HG03342 (cell line): ENCODE data around the gene ACTN4.

ENCODE experiments used
- ATAC-seq: cut with Tn5 transposase; IDR thresholded peaks from one replicate; pipeline ENCODE4 v1.9.1; 2021; ENCODE audit warnings: mild to moderate bottlenecking, moderate library complexity; ENCODE audit not compliant: unreplicated experiment

Gene ACTN4

DNA sequence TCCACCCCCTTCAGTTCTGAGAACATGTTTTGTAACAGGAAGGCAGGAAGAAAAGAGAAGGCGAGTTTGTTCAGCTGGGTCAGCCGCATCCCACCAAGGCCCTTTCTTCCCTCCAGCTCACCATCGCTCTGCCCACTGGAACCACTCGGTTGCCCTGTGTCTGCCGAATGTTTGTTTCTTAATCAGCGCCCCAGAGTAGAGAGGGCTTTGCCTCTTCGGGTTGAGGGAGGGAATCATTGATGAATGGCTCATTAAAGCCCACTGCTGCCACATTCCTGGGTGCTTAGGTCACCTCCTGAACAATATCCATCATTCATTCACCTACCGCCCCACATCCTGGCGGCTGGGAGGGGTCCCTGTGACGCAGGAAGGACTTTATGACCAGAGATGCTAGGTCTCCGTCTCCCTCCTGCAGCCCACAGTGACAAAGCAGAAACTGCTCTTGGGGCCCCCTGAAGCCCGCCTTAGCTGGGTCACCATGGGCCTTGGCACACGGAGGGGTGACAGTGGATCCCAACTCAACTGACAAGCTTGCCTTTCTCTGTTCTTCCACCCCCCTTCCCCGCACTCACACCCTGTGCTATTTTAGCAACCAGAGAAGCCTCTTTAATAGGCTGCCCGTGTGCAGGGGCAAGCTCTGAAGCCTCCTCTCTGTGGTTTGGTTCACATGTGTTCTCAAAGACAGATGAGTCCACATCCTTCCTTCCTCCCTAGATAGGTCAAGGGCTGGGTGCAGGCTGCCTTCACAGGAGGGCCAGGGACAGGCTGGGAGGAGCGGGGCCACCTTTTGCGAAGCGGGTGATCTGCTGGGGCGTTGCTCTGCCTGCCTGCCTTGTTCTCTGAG lies 46.2 kb downstream of the ACTN4 start:
- ATAC-seq = no peak

DNA sequence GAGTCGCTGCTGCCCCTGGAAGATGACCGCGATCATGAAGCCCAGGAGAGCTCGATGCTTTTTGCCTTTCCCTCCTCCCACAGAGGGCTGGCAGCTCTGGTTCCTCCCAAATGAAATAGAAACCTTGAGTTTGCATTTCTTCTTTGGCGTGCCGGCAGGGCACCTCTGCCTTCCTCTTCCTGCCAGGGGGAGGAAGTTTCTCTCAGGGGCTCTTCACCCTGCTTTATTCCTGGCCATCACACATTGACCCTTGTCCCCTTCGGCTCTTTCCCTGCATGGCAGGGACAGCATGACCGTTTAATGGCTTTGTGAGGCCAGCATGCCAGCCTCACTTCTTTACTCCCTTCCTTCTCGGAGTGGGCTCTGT lies 47.9 kb downstream of the ACTN4 start:
- no peak for ATAC-seq

DNA sequence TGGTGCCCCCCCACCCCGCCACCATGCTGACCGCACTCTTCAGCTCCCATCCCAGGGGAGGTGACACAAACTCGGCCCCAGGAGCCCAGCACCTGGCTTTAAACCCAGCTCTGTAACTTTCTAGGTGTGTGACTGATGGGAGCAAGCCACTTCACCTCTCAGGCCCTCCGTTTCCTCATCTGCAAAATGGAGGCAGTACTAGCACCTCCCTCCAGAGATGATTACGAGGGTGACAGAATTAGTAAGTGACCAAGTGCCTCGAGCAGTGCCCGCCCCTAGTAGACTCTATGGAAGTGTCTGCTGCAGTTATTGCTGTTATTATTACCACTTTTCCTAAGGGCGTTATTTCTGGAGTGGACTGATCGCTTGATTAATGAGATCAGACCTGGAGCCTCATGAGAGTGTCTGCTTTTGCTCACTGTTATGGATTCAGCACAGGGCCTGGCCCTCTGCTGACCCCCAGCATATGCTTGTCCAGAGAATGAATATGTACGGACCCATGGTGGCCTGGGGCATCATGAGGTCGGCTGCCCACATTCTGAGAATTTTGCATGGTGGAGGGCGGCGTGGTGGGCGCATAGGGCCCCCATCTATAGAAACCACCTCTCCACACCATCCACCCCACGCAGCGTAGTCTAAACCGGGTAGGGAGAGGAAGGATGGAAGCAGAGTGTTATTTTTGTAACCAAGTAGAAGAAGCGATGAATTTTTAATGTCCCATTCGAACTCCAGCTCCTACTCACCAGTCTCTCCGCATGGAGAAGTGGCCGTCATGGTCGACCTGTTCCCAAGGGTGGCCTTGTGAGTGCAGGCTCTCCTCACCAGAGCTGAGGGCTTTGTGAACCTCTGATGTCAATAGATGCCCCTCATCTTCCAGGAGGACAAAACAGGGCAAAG lies 48.6 kb downstream of the ACTN4 start:
- ATAC-seq = no peak

DNA sequence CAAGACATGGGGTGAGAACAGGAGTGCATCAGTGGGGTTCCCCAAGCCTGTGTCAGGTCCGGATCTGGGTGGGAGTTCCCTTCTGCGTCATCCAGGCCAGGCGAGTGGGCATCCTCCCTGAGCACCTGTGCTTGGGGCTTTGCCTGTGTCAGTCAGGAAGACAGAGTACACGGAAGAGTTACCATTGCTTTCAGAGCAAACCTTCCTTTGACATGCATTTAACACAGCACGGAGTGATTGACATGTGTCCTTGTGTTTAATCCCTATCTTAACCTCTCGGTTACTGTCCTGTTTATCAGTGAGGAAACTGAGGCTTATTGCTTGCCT lies 49.2 kb downstream of the ACTN4 start:
- no peak for ATAC-seq

DNA sequence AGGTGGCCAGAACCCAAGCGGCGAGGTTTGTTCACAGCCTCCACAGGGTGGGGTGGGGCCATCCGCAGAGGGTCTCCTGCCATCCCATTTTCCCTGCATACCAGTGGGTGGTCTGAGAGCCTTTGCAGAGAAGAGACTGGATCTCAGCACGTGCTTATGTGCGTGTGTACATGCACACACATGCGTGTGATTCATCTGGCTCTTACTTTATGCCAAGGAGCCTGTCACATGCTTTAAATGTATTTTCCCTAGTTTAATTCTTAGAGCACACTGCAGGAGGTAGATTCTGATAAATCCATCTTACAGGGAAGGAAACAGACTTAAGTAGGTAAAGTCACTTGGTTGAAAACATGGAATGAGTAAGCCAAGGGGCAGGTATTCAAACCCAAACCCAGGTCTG lies 49.7 kb downstream of the ACTN4 start:
- ATAC-seq = no peak

DNA sequence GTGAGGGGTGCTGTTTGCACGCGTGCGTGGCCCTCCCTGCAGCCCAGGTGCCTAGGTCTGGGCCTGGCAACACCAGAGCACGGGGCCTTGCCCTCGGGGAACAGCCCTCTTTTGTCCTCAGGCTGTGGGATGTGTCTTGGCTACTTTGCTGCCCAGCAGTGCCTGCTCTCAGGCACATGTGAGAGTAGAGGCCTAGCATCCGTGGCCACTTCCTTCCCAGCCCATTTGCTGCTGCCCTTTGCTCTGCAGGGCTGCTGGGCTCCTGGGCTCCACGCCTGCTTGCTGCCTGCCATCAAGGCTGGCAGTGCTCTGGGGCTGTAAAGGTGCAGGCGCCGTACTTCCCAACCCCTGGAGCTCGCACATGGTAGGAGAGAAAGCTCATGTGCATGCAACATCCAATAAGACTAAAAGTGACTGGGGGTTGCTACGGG lies 50.2 kb downstream of the ACTN4 start:
- no peak for ATAC-seq

DNA sequence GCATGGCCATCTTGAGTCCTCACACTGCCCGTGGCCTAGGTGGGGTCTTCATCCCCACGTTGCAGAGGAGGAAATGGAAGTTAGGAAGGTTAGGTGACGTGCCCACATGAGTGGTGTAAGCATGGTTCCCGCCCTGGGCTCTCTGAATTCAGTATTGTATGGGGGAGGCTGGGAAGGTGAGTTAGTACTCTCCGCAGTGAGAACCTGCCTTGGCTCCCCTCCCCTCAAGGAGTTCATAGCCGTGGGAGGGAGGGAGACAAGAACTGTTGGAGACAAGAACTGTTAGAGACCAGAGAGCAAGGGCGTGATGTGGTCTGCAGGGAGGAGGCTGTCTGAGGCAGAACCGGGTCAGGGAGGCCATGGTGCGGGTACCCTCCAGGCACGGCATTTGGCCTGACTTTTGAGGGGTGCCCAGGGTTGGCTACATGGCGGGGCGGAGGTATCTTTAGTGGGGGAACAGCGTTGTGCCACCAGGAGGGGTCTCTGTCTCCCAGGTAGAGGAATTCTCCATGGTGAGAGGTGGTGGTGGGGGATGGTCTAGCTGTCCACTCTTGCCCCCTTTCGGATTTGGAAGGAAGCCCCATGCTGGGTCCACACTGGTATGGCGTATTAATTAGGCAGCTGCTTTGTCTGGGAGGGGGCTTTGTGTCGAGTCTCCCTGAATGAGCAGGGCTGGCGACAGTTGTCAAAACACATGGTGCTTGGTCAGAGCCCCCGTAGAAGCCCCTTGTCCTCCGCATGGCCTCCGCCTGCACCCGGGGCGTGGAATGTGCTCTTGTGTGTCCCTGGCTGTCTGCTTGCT lies 51.0 kb downstream of the ACTN4 start:
- ATAC-seq = no peak

DNA sequence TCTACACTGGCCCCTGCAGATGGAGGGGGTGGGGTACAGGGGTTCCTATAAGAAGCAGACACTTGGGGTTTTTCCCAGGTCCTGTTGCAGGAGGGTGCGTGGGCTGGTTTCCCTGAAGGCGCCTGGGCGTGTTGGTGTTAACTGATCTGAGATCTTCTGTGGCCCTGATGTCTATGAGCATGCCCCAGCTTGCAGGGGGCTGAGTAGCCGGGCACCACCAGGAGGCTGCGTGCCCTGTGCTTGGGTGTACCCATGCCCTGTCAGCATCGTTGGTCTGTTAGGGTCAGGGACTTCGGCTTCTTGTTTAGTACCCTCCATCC lies 51.5 kb downstream of the ACTN4 start:
- no peak for ATAC-seq

DNA sequence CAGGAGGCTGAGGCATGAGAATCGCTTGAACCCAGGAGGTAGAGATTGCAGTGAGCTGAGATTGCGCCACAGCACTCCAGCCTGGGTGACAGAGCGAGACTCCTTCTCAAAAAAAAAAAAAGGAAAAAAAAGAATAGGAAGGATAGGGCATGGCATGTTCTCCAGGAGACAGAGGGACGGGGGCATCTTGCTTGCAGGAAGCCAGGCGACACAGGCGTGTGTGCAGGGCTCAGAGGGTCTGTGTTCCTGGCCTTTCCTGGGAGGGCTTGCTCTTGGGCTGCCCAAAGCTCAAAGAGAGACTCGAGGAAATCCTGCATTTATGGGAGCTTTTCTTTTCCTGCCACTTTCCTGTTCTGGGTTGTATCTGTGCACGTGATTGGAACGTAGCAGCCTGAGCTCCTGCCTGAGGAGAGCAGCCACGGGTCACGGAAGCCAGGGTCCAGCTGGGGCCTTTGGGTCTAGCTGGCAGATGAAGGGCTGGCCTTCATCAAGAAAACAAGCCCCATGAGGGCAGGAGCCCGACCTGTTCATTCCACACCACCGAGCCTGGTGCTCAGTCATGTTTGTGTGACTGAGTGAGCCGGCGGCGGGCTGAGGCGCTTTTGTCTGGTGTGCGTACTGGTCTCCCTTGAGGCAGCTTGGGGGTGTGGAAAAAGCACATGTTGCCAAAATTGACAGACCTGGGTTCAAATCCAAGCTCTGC lies 52.3 kb downstream of the ACTN4 start:
- no peak for ATAC-seq

DNA sequence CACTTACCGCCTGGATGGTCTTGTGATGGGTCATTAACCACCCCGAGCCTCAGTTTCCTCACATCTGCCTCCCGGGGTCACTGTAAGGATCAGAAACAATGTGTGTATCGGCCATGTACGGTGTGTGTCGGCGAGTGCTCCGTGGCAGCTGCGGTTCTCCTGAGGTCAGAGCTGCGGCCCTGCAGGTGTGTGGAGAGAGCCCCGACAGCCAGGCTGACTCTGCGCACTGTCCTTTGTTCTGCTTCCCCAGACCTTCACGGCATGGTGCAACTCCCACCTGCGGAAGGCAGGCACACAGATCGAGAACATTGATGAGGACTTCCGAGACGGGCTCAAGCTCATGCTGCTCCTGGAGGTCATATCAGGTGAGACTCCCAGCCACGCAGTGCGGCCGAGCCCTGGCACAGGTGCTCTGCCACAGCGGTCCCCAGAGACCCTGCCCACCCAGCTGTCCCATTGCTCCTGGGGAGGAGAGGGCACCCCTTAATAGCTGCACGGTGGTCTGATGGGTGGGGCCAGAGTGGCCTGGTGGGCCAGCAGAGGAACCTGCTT lies 53.0 kb downstream of the ACTN4 start:
- ATAC-seq = no peak

DNA sequence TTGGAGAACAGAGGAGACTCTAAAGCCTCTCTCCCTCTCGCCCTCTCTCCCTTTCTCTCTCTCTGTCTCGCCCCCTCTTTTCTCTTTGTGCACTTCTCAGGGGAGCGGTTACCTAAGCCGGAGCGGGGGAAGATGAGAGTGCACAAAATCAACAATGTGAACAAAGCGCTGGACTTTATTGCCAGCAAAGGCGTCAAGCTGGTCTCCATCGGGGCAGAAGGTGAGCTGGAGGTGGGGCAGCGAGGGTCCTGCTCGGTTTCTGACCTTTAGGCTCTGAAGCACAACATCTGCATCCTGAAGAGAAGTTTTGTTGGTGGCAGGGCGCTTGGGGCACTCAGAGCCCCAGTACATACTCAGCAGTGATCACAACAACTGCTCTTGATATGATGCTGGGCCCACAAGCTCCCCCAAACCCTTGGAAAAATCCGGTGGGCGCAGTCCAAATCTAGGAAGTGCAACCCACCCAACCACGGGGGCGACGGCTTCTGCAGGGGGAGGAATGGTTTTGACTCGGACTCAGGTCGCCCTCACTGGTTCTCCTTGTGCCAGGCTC lies 53.5 kb downstream of the ACTN4 start:
- no peak for ATAC-seq

DNA sequence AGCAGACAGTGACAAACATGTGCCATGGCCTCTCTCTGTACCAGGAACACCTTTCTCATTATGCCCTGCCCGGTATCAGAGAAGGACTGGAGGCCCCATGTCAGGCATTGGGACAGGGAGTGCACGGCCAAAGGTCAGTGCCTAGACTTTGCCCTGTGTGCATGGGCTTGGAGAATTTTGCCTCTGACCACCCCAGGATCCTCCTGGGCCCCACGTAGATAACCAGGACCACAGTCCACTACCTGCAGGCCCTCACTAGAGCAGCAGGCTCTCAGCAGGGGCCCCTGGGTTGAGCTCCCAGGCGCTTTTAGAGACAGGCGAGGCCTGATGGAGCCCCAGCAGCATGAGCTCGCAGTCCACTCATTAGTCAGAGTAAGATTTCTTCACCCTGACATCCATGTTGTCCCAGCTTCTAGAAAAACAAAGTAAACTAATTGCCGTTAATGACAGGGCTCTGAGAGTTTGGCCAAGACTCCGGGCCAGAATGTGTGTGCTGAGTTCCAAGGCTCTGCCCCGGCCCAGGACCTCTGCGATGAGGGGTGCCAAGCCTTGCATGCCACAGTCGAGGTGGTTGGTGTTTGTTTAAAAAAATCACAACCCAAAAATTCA lies 54.1 kb downstream of the ACTN4 start:
- no peak for ATAC-seq

DNA sequence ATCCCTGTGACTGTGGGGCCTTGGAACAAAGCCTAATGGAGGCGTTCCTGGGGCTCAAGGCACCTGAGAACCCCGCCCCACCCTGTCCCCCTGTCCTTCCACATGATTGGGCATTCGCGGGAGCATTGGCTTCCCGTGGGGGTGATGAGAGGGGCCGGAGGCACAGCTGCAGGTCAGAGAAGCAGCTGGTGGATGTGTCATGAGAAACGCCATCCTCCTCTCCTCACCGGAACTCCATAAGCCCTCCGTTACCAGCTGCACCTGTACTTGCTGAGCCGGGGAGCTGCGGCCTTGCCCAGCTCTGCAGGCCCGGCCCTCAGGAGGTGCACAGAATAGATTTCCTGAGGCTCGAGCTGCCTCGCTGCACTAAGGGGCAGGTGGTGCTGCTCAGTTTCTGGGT lies 54.8 kb downstream of the ACTN4 start:
- ATAC-seq = no peak

DNA sequence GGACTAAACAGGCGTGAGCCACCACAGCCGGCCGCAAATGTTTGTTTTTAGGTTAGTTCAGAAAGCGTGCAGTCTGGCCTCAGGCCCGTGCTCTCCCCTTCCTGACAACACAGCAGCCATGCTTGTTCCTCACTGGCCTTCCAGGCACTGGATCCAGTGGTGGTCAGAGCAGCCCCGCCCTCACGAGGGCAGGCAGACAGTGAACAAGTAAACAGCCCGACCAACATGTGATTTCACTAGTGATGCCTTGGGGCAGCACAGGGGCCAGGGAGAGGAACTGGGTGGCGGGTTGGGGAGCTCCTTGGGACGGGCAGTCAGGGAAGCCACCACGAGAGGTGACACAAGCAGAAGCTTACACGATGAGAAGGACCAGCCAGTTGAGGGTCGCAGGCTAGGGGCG lies 56.1 kb downstream of the ACTN4 start:
- no peak for ATAC-seq

DNA sequence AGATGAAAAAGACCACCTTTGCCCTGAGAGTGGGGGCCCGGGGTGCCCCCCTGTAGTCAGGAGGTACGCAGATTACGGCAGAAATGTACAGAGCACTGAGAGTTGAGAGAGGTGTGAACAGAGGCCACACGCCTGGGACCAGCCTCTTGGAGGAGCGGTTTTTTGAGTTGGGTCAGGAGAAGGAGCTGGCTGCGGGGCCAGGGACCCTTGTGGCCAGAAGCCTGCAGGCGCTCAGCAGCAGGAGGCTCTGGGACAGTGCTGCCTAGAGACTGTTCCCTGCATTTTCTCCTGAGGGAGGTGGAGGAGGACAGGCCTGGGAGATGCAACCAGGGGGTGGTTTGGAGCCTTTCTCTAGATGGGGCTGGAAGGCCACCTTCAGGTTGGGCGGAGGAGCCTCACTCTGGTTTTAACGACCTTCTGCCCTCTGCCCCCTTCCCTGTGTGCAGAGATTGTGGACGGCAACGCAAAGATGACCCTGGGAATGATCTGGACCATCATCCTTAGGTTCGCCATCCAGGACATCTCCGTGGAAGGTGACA lies 57.1 kb downstream of the ACTN4 start:
- no peak for ATAC-seq

DNA sequence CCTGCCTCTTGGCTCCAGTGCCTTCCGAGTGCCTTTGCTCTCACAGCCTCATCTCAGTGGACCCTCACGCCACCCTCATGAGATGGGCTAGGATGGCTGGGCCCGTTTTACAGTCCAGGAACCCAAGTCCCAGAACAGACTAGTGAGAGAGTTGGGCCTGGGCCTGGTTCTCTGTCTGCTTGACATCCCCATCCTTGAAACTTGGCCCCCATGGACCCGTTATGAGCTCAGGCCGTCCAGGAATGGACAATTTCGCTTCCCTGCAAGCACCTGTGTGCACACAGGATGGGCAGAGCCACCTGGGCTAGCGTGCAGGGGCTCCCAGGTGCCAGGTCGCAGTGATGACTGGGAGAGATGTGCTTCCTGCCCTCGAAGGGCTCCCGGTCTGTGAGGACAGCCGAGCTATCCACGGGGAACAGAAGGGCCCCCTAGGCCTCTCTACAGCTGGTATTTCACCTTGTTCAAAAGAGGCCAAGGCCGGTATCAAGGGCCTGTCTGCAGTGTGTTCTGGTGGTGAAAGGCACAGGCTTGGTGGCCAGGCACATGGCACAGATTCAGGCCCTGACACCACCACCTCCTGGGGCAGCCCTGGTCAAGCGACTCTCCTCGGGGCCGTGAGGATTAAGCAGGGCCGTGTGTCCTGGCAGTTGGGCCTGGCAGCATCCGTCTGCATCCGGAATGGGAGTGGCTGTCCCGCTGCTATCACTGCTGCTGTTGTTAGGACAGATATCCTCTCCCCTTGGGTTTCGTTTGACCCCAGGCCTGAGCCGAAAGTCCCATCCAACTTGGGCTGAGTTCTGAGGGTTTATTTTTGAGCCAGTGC lies 58.0 kb downstream of the ACTN4 start:
- ATAC-seq = no peak

DNA sequence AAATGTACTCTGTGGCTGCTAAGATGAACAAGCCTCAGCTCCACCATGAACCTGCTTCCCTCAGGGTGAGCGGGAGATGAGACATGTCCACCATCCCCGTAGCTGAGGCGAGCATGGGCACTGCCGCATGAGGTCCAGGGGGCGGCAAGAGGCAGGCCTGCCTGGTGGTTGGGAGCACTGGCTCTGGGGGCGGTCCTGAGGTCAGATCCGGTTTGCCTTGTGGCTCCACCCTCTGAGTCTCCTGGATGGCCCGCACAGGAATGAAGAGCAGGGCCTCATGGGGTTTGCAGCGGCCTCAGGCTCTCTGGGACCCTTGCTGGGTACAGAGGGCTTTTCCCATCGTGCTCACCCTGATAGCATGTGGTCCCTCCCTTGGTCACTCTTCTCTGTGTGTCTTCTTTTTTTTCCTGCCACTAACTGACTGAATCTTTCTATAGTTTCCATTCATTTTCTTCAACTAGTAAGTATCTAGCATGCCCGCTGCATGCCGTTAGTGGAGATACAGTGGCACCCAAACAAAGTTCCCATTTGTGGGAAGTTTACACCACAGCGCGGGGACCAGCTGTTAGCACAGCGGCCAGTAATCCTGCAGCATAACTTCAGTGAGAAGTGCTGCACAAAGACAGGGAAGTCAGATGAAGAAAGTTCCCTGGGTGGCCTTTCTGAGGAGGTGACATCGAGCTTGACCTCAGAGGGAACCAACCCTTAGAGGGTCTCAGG lies 59.5 kb downstream of the ACTN4 start:
- no peak for ATAC-seq

DNA sequence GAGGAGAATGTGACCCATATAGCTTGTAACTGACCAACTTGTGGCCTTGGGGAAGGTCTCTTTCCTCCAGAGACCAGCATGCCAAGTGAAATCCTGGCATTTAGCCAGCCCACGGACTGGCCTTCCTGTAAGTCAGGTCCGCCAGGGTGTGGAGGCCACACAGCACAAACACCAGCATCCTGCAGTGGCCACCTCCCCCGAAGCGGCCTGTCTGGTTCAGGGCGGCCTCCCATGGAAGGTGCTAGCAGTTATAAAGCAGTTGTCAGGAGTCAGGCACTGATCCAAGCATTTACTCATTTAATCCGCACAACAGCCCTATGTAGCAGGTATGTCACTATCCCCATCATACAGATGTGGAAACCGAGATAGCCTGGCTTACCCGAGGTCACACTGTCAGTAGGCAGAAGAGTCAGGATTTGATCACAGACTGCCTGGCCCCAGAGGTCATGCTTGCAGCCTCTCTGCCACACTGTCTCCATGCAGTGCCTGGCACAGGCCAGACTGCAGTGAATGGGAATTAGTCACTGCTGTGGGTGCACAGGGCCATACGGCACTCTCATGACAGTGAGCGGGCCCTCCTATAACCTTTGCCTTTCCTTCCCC lies 60.2 kb downstream of the ACTN4 start:
- no peak for ATAC-seq
